ENCODE results near the gene C12orf43. TPM values are rescaled to one million over a fixed set of nuclear protein-coding genes. Genes with fewer than 3 reads are reported as not detected.

Gene C12orf43
- total RNA-seq, 1 donor = 15.2 TPM

DNA sequence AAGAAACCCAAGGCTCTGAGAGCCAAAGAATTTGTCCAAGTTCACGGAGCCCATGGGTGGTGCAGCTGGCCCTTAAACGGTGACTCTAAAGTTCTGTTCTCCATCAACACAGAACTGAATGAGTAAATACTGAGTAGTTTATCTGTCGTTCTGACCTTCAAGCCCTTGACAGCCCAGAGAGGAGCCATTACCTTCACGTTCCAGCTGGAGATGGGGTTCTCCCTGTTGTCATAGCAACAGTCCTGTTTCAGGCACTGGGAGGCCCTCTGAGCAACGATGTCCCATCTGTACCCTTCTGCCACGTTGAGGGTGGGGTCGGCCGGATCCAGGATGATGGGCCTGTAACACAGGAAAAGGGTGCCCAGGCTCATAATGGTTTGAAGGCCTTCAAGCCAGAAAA lies 7.5 kb upstream of the C12orf43 start:
- Histone ChIP-seq H3K4me2 (ENCODE audit: insufficient read depth, low read length) (no peak overlapping the region), H3K27me3 (ENCODE audit: insufficient read depth, low read length) (peaks cover 2% of the 10 kb centered on the region), H3K4me1 (ENCODE audit: insufficient read depth, low read length) (peaks cover 3% of the 10 kb centered on the region), H2AFZ (ENCODE audit: low read length) (no peak overlapping the region), H3K79me2 (ENCODE audit: insufficient read depth, low read length) (no peaks in the 10 kb centered on the region), H4K20me1 (ENCODE audit: insufficient read depth, low read length) (no peaks in the 10 kb centered on the region), H3K9me3 (ENCODE audit: low read depth, low read length) (no peaks in the 10 kb centered on the region), H3K27ac (ENCODE audit: low read depth, low read length) (no peak overlapping the region), H3K4me3 (ENCODE audit: insufficient read depth, low read length) (no peak overlapping the region), H3K36me3 (ENCODE audit: insufficient read depth, low read length) (no peaks in the 10 kb centered on the region)
- DNase-seq (ENCODE audit: insufficient read length, low spot score, missing footprints) = no peak
- TF ChIP-seq, protein P1, sequence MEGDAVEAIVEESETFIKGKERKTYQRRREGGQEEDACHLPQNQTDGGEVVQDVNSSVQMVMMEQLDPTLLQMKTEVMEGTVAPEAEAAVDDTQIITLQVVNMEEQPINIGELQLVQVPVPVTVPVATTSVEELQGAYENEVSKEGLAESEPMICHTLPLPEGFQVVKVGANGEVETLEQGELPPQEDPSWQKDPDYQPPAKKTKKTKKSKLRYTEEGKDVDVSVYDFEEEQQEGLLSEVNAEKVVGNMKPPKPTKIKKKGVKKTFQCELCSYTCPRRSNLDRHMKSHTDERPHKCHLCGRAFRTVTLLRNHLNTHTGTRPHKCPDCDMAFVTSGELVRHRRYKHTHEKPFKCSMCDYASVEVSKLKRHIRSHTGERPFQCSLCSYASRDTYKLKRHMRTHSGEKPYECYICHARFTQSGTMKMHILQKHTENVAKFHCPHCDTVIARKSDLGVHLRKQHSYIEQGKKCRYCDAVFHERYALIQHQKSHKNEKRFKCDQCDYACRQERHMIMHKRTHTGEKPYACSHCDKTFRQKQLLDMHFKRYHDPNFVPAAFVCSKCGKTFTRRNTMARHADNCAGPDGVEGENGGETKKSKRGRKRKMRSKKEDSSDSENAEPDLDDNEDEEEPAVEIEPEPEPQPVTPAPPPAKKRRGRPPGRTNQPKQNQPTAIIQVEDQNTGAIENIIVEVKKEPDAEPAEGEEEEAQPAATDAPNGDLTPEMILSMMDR (IDR thresholded peaks at IDR 0.05; ENCODE audit: extremely low read depth, low read depth, low read length) = no peak

- Histone ChIP-seq H3K9me3 (ENCODE audit: low read depth, low read length) (no peaks in the 10 kb centered on the region), H3K27me3 (ENCODE audit: insufficient read depth, low read length) (peaks cover 2% of the 10 kb centered on the region), H3K4me3 (ENCODE audit: insufficient read depth, low read length) (no peak overlapping the region), H3K4me1 (ENCODE audit: insufficient read depth, low read length) (peaks cover 3% of the 10 kb centered on the region), H3K4me2 (ENCODE audit: insufficient read depth, low read length) (no peak overlapping the region), H4K20me1 (ENCODE audit: insufficient read depth, low read length) (no peaks in the 10 kb centered on the region), H3K36me3 (ENCODE audit: insufficient read depth, low read length) (no peaks in the 10 kb centered on the region), H3K79me2 (ENCODE audit: insufficient read depth, low read length) (no peaks in the 10 kb centered on the region), H3K27ac (ENCODE audit: low read depth, low read length) (no peak overlapping the region), H2AFZ (ENCODE audit: low read length) (no peak overlapping the region)
- no peak for DNase-seq (ENCODE audit: insufficient read length, low spot score, missing footprints)
- TF ChIP-seq, protein P1 (IDR thresholded peaks at IDR 0.05; ENCODE audit: extremely low read depth, low read depth, low read length) = no peak
Observed at GRCh38 chr12:121022713-121023112, 6.4 kb upstream of the C12orf43 start.

DNA sequence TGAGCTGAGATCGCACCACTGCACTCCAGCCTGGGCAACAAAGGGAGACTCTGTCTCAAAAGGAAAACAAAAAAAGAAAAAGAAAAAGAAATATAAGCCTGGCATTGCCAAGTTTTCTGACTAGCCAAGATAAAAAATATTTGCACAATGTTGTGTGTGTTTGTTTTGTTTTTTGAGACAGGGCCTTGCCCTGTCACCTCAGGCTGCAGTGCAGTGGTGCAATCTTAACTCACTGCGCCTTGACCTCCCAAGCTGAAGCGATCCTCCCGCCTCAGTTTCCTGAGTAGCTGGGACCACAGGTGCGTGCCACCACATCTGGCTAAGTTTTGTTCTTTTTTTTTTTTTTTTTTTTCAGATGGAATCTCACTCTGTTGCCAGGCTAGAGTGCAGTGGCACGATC lies 5.5 kb upstream of the C12orf43 start:
- Histone ChIP-seq H3K27ac (ENCODE audit: low read depth, low read length) (no peak overlapping the region), H3K36me3 (ENCODE audit: insufficient read depth, low read length) (no peaks in the 10 kb centered on the region), H3K4me3 (ENCODE audit: insufficient read depth, low read length) (no peak overlapping the region), H3K27me3 (ENCODE audit: insufficient read depth, low read length) (peaks cover 2% of the 10 kb centered on the region), H3K79me2 (ENCODE audit: insufficient read depth, low read length) (no peaks in the 10 kb centered on the region), H3K9me3 (ENCODE audit: low read depth, low read length) (no peaks in the 10 kb centered on the region), H2AFZ (ENCODE audit: low read length) (no peak overlapping the region), H3K4me1 (ENCODE audit: insufficient read depth, low read length) (peaks cover 3% of the 10 kb centered on the region), H4K20me1 (ENCODE audit: insufficient read depth, low read length) (no peaks in the 10 kb centered on the region), H3K4me2 (ENCODE audit: insufficient read depth, low read length) (no peak overlapping the region)
- TF ChIP-seq, protein P1 (IDR thresholded peaks at IDR 0.05; ENCODE audit: extremely low read depth, low read depth, low read length) = no peak
- no peak for DNase-seq (ENCODE audit: insufficient read length, low spot score, missing footprints)

- DNase-seq (ENCODE audit: insufficient read length, low spot score, missing footprints) = no peak
- Histone ChIP-seq H3K4me1 (ENCODE audit: insufficient read depth, low read length) (peaks cover 9% of the 10 kb centered on the region), H3K27ac (ENCODE audit: low read depth, low read length) (no peak overlapping the region), H3K27me3 (ENCODE audit: insufficient read depth, low read length) (peaks cover 2% of the 10 kb centered on the region), H3K79me2 (ENCODE audit: insufficient read depth, low read length) (peaks cover 16% of the 10 kb centered on the region), H3K4me3 (ENCODE audit: insufficient read depth, low read length) (no peak overlapping the region), H3K9me3 (ENCODE audit: low read depth, low read length) (no peaks in the 10 kb centered on the region), H3K4me2 (ENCODE audit: insufficient read depth, low read length) (no peak overlapping the region), H3K36me3 (ENCODE audit: insufficient read depth, low read length) (no peaks in the 10 kb centered on the region), H4K20me1 (ENCODE audit: insufficient read depth, low read length) (no peaks in the 10 kb centered on the region), H2AFZ (ENCODE audit: low read length) (no peak overlapping the region)
- TF ChIP-seq, protein P1 (IDR thresholded peaks at IDR 0.05; ENCODE audit: extremely low read depth, low read depth, low read length) = no peak
Observed at GRCh38 chr12:121018860-121019617, 2.8 kb upstream of the C12orf43 start.
